ENCODE measurements around the gene KCTD13. TPM values are rescaled to one million over a fixed set of nuclear protein-coding genes. Genes with fewer than 3 reads are reported as not detected.

KCTD13 gene
- total RNA-seq, 1 donor from 2014 or later, result 31.4 TPM

DNA sequence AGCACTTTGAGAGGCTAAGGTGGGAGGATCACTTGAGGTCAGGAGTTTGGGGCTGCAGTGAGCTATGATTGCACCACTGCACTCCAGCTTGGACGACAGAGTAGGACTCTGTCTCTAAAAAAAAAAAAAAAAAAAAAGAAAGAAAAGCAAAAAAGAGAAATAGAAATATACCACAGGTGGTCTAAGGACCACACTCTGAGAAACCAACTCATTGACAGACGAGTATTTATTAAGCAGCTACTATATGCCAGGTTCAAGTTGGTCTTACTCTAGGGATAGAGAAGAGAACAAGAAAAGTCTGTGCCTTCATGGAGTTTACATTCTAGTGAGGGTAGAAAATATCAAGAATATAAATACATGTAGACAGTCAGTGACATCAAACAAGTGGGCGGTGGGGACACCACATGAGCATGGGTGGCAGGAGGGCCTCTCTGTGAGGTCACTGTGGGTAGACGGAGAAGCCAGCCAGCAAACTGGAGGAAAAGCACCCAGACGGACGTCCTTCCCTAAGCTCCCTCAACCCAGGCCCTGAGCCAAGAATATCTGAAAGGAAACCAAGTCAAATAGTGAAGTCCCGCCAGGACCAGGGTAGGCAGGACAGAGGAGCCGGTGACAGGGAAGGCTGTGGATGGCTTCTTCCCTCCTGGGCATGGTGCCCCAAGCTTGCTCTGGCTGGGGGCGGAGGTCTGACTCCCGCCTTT is 67.7 kb downstream of the KCTD13 start:
- H3K36me3 Mint-ChIP-seq (ENCODE audit: insufficient read depth), result peaks cover 10% of the 10 kb centered on the region
- no peak overlapping the region for H3K27ac Mint-ChIP-seq
- H3K27me3 Mint-ChIP-seq, result no peaks in the 10 kb centered on the region
- H3K9me3 Mint-ChIP-seq (ENCODE audit: low read depth), result no peaks in the 10 kb centered on the region
- no peak overlapping the region for H3K4me3 Mint-ChIP-seq (ENCODE audit: low read depth)
- DNase-seq (ENCODE audit: low spot score, unreplicated experiment), result no peak
- peaks cover 9% of the 10 kb centered on the region for H3K4me1 Mint-ChIP-seq (ENCODE audit: low read depth)
- TF ChIP-seq, protein P1, sequence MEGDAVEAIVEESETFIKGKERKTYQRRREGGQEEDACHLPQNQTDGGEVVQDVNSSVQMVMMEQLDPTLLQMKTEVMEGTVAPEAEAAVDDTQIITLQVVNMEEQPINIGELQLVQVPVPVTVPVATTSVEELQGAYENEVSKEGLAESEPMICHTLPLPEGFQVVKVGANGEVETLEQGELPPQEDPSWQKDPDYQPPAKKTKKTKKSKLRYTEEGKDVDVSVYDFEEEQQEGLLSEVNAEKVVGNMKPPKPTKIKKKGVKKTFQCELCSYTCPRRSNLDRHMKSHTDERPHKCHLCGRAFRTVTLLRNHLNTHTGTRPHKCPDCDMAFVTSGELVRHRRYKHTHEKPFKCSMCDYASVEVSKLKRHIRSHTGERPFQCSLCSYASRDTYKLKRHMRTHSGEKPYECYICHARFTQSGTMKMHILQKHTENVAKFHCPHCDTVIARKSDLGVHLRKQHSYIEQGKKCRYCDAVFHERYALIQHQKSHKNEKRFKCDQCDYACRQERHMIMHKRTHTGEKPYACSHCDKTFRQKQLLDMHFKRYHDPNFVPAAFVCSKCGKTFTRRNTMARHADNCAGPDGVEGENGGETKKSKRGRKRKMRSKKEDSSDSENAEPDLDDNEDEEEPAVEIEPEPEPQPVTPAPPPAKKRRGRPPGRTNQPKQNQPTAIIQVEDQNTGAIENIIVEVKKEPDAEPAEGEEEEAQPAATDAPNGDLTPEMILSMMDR (IDR thresholded peaks at IDR 0.05; ENCODE audit: unreplicated experiment), result no peak

DNA sequence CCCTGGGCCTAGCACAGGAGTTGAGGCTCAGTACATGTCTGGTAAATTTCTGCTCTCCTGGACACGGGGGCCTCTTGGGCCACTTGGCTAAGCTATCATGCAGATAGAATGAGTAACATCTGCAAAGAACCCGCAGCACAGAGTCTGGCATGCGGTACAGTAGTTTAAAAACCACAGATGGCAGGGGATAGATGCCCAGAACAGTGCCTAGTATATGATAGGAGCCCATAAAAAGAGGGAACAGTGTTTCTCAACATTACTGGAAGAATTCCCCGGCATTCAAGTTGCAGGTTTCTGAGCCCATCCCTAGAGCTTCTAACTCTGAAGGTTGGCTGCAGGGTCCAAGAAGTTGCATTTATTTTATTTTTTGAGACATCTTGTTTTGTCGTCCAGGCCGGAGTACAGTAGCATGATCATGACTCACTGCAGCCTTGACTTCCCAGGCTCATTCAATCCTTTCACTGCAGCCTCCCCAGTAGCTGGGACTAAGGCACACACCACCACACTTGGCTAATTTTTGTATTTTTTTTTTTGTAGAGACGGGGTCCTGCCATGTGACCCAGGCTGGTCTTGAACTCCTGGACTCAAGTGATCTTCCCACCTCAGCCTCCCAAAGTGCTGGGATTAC is 68.8 kb downstream of the KCTD13 start:
- H3K36me3 Mint-ChIP-seq (ENCODE audit: insufficient read depth), result peaks cover 10% of the 10 kb centered on the region
- H3K9me3 Mint-ChIP-seq (ENCODE audit: low read depth), result no peaks in the 10 kb centered on the region
- no peak overlapping the region for H3K4me3 Mint-ChIP-seq (ENCODE audit: low read depth)
- DNase-seq (ENCODE audit: low spot score, unreplicated experiment), result no peak
- TF ChIP-seq, protein P1 (IDR thresholded peaks at IDR 0.05; ENCODE audit: unreplicated experiment), result no peak
- no peak overlapping the region for H3K27ac Mint-ChIP-seq
- H3K4me1 Mint-ChIP-seq (ENCODE audit: low read depth), result peaks cover 7% of the 10 kb centered on the region
- H3K27me3 Mint-ChIP-seq, result no peaks in the 10 kb centered on the region

Other genes starting within 250 kb of the KCTD13 start
- 106 and 115 TPM in 2 replicates for gene QPRT, start 247.0 kb downstream of the KCTD13 start, total RNA-seq
- 0.17 and 0.38 TPM in 2 replicates for gene C16orf54, start 180.2 kb downstream of the KCTD13 start, total RNA-seq
- not detected in 2 replicates for gene ZG16, start 148.0 kb downstream of the KCTD13 start, total RNA-seq
- gene KIF22, start 135.5 kb downstream of the KCTD13 start, total RNA-seq, result 78.4 and 79.8 TPM in 2 replicates
- gene MAZ, start 119.7 kb downstream of the KCTD13 start, total RNA-seq, result 345 and 347 TPM in 2 replicates
- 1.4 and 2.4 TPM in 2 replicates for gene PRRT2, start 114.0 kb downstream of the KCTD13 start, total RNA-seq
- gene PAGR1, start 110.1 kb downstream of the KCTD13 start, total RNA-seq, result 26.4 and 29.9 TPM in 2 replicates
- 6.5 and 9.0 TPM in 2 replicates for gene MVP, start 105.8 kb downstream of the KCTD13 start, total RNA-seq
- 46.3 and 51.2 TPM in 2 replicates for gene CDIPT, start 63.0 kb downstream of the KCTD13 start, total RNA-seq
- 13.2 and 16.2 TPM in 2 replicates for gene SEZ6L2, start 26.7 kb downstream of the KCTD13 start, total RNA-seq
- gene ASPHD1, start 25.7 kb downstream of the KCTD13 start, total RNA-seq, result 3.1 and 3.8 TPM in 2 replicates
- gene TMEM219, start 35.9 kb upstream of the KCTD13 start, total RNA-seq, result 89.4 and 91.9 TPM in 2 replicates
- 51.1 and 54.0 TPM in 2 replicates for gene TAOK2, start 47.6 kb upstream of the KCTD13 start, total RNA-seq
- gene HIRIP3, start 69.4 kb upstream of the KCTD13 start, total RNA-seq, result 11.4 and 12.0 TPM in 2 replicates
- gene INO80E, start 70.0 kb upstream of the KCTD13 start, total RNA-seq, result 72.7 and 74.2 TPM in 2 replicates
- 4.4 and 5.0 TPM in 2 replicates for gene DOC2A, start 84.8 kb upstream of the KCTD13 start, total RNA-seq
- not detected in 2 replicates for gene C16orf92, start 97.0 kb upstream of the KCTD13 start, total RNA-seq
- 1.5 and 1.7 TPM in 2 replicates for gene TLCD3B, start 105.0 kb upstream of the KCTD13 start, total RNA-seq
- 273 and 283 TPM in 2 replicates for gene ALDOA, start 139.5 kb upstream of the KCTD13 start, total RNA-seq
- gene PPP4C, start 149.8 kb upstream of the KCTD13 start, total RNA-seq, result 142 and 144 TPM in 2 replicates
- 3.5 and 3.9 TPM in 2 replicates for gene TBX6, start 165.7 kb upstream of the KCTD13 start, total RNA-seq
- gene YPEL3, start 170.0 kb upstream of the KCTD13 start, total RNA-seq, result 41.7 and 45.7 TPM in 2 replicates
- gene GDPD3, start 187.3 kb upstream of the KCTD13 start, total RNA-seq, result 13.3 and 13.8 TPM in 2 replicates
- gene MAPK3, start 197.0 kb upstream of the KCTD13 start, total RNA-seq, result 59.8 and 62.8 TPM in 2 replicates

All from progenitor cell of endocrine pancreas (in vitro differentiated cells).